ENCODE data around the gene PATL2.
A peak's percentile ranks its signal among the peaks of the same experiment; 100 is the strongest.

PATL2 gene

DNA sequence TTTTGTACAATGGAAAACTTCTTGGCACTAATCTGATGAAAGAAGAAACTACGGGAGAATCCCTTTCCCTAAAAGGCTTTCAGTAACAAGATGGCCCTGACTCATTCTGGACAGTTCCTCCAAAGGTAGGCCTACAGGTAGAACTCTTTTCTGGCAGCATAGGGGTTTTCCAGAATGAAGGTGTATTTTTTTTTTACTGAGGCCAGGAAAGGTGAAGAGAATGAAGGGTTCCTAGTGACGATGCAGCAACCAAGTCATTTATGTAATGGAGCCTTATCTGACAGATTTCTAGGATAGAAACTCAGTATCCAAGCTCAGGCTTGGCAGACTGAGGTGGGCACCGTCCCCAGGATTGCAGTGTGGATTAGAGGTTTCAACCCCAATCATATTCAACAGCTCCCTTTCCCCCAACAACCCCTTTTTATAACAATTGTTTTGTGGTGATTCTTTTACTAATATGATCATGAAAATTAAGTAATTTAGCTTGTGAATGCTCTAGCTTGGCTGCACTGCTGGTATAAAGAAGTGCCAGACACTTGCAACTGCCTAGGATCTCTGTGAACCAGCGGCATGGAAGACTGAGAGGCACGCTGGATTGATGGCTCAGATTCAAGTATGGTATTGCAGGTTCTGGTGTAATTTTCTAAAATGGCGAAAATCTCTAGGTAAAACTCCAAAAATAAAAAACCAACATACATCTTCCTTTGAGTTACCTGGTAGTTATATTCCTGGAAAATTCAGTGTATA lies 16.5 kb upstream of the PATL2 start:
- Histone ChIP-seq H3K23ac (ENCODE audit: low read depth, low read length, poor library complexity) (no peak overlapping the region), H4K91ac (ENCODE audit: low read depth, low read length, poor library complexity) (no peak overlapping the region), H3K4ac (ENCODE audit: low read length) (no peak overlapping the region), H2BK12ac (ENCODE audit: low read length) (no peak overlapping the region), H2BK5ac (ENCODE audit: low read length) (no peak overlapping the region), H2BK120ac (ENCODE audit: low read depth, low read length) (no peak overlapping the region), H3K79me1 (ENCODE audit: low read depth, low read length) (no peaks in the 10 kb centered on the region), H2AK5ac (ENCODE audit: low read depth, low read length) (no peak overlapping the region), H3K27me3 (ENCODE audit: control insufficient read depth in 3 of 3, insufficient read depth in 3 of 3, low read depth in 1 of 3, low read length in 3 of 3) (peaks cover 0 to 7% (median 2%) of the 10 kb centered on the region in 3 experiments), H3K9ac (ENCODE audit: low read depth, low read length, poor library complexity) (no peak overlapping the region), H3K18ac (ENCODE audit: low read length) (no peak overlapping the region), H3K4me3 (ENCODE audit: low read length in 2 of 2) (no peak overlapping the region), H4K8ac (ENCODE audit: low read depth, low read length) (no peak overlapping the region), H3K14ac (ENCODE audit: low read length) (no peak overlapping the region), H3K4me1 (ENCODE audit: control insufficient read depth in 2 of 2, insufficient read depth in 1 of 2, low read depth in 1 of 2, low read length in 2 of 2) (peaks cover 2 to 4% of the 10 kb centered on the region in 2 donors), H3K4me2 (ENCODE audit: insufficient read depth, low read length, poor library complexity, severe bottlenecking) (no peak overlapping the region), H2BK15ac (ENCODE audit: low read length) (no peak overlapping the region), H2AFZ (ENCODE audit: low read length) (no peak overlapping the region), H3K9me3 (replicated peaks in 1 of 2; ENCODE audit: control insufficient read depth in 2 of 2, insufficient read depth in 1 of 2, low read depth in 1 of 2, low read length in 2 of 2) (no peaks in the 10 kb centered on the region), H3K27ac (replicated peaks; ENCODE audit: low read length) (no peak overlapping the region), H3K36me3 (replicated peaks in 1 of 2; ENCODE audit: control insufficient read depth in 2 of 2, insufficient read depth in 2 of 2, low read length in 2 of 2) (peaks cover 0 to 14% of the 10 kb centered on the region in 2 donors)
- no peak for DNase-seq (ENCODE audit: low spot score)
- no CpG with 5 or more reads among the region's 6 CpGs for WGBS, 2 donors (ENCODE audit: extremely low coverage in 2 of 2, insufficient read length in 2 of 2, insufficient replicate concordance in 1 of 2)

DNA sequence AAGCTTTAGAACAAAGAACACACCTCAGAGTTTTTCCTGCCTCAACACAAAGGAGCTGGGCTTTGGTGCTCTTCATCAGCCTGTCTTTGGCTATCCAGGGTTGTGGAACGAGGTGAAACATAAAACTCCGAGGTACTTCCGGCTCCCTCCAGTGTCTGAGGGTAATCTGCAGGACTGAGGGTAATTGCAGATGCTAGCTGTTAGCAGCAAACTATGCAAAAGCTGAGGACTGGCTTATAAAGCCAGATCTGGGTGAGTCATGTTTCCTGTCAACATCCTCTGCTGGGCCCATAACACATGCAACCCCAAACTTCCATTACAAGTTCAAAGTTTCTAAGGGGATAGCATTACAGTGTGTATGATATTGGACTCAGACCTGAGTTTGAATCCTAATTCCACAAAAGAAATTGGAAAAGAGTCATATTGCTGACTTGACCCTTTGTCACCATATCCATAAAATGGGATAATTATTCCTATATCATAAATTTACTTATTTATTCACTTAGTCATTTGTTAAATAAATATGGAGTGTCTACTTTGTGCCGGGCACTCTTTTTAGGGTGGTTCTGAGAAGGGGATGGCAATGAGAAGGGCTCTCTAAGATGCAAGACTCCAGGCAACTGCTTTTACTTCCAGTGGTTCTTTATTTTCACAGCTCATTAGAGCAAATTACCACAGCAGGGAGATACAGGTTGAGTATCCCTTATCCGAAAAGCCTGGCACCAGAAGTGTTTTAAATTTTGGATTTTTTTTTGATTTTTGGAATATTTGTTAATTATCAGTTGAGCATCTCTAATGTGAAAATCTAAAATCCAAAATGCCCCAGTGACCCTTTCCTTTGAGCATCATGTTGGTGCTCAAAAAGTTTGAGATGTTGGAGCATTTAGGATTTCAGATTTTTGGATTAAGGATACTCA lies 15.7 kb upstream of the PATL2 start:
- no peak overlapping the region for H3K4me2 ChIP-seq (ENCODE audit: insufficient read depth, low read length, poor library complexity, severe bottlenecking)
- H3K23ac ChIP-seq (ENCODE audit: low read depth, low read length, poor library complexity): no peak overlapping the region
- H2BK5ac ChIP-seq (ENCODE audit: low read length): no peak overlapping the region
- H2BK120ac ChIP-seq (ENCODE audit: low read depth, low read length): no peak overlapping the region
- no peak overlapping the region for H3K9ac ChIP-seq (ENCODE audit: low read depth, low read length, poor library complexity)
- no peak overlapping the region for H4K8ac ChIP-seq (ENCODE audit: low read depth, low read length)
- peaks cover 0 to 7% (median 2%) of the 10 kb centered on the region in 3 experiments for H3K27me3 ChIP-seq (ENCODE audit: control insufficient read depth in 3 of 3, insufficient read depth in 3 of 3, low read depth in 1 of 3, low read length in 3 of 3)
- H3K27ac ChIP-seq (replicated peaks; ENCODE audit: low read length): no peak overlapping the region
- no peak overlapping the region for H3K4ac ChIP-seq (ENCODE audit: low read length)
- no peak overlapping the region for H4K91ac ChIP-seq (ENCODE audit: low read depth, low read length, poor library complexity)
- no peaks in the 10 kb centered on the region for H3K79me1 ChIP-seq (ENCODE audit: low read depth, low read length)
- H3K14ac ChIP-seq (ENCODE audit: low read length): no peak overlapping the region
- H3K18ac ChIP-seq (ENCODE audit: low read length): no peak overlapping the region
- no peak overlapping the region for H3K4me3 ChIP-seq (ENCODE audit: low read length in 2 of 2)
- peaks cover 2 to 4% of the 10 kb centered on the region in 2 donors for H3K4me1 ChIP-seq (ENCODE audit: control insufficient read depth in 2 of 2, insufficient read depth in 1 of 2, low read depth in 1 of 2, low read length in 2 of 2)
- H3K9me3 ChIP-seq (replicated peaks in 1 of 2; ENCODE audit: control insufficient read depth in 2 of 2, insufficient read depth in 1 of 2, low read depth in 1 of 2, low read length in 2 of 2): no peaks in the 10 kb centered on the region
- H2AK5ac ChIP-seq (ENCODE audit: low read depth, low read length): no peak overlapping the region
- DNase-seq (ENCODE audit: low spot score): no peak
- no peak overlapping the region for H2BK12ac ChIP-seq (ENCODE audit: low read length)
- peaks cover 0 to 6% of the 10 kb centered on the region in 2 donors for H3K36me3 ChIP-seq (replicated peaks in 1 of 2; ENCODE audit: control insufficient read depth in 2 of 2, insufficient read depth in 2 of 2, low read length in 2 of 2)
- peak overlapping the region; percentile 77 for H2AFZ ChIP-seq (ENCODE audit: low read length)
- H2BK15ac ChIP-seq (ENCODE audit: low read length): no peak overlapping the region
- WGBS, 2 donors (ENCODE audit: extremely low coverage in 2 of 2, insufficient read length in 2 of 2, insufficient replicate concordance in 1 of 2): no CpG with 5 or more reads among the region's 5 CpGs

DNA sequence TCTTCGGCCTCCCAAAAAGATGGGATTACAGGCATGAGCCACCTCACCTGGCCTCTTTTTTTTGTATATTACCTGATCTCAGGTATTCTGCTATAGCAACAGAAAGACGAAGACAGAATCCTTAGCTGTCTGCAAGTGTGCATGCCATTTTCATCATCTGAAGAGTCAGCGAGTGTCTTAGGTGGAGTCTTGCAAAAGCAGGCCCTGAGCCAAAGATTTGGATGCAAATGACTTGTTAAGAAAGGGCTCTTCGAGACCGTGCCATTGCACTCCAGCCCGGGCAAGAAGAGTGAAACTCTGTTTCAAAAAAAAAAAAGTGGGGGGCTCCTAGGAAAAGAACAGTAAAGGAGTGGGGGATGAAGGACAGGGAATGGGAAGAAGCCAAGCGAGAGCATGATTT lies 15.0 kb upstream of the PATL2 start:
- Histone ChIP-seq H3K14ac (ENCODE audit: low read length) (no peak overlapping the region), H3K27ac (replicated peaks; ENCODE audit: low read length) (no peak overlapping the region), H3K4me2 (ENCODE audit: insufficient read depth, low read length, poor library complexity, severe bottlenecking) (no peak overlapping the region), H3K79me1 (ENCODE audit: low read depth, low read length) (no peaks in the 10 kb centered on the region), H4K91ac (ENCODE audit: low read depth, low read length, poor library complexity) (no peak overlapping the region), H2AFZ (ENCODE audit: low read length) (peak overlapping the region; percentile 77), H3K4me3 (ENCODE audit: low read length in 2 of 2) (no peak overlapping the region), H3K9ac (ENCODE audit: low read depth, low read length, poor library complexity) (no peak overlapping the region), H3K4me1 (ENCODE audit: control insufficient read depth in 2 of 2, insufficient read depth in 1 of 2, low read depth in 1 of 2, low read length in 2 of 2) (peaks cover 2 to 4% of the 10 kb centered on the region in 2 donors), H2BK120ac (ENCODE audit: low read depth, low read length) (no peak overlapping the region), H3K23ac (ENCODE audit: low read depth, low read length, poor library complexity) (no peak overlapping the region), H3K18ac (ENCODE audit: low read length) (no peak overlapping the region), H4K8ac (ENCODE audit: low read depth, low read length) (no peak overlapping the region), H2BK5ac (ENCODE audit: low read length) (no peak overlapping the region), H3K27me3 (ENCODE audit: control insufficient read depth in 3 of 3, insufficient read depth in 3 of 3, low read depth in 1 of 3, low read length in 3 of 3) (peaks cover 0 to 7% (median 2%) of the 10 kb centered on the region in 3 experiments), H3K36me3 (replicated peaks in 1 of 2; ENCODE audit: control insufficient read depth in 2 of 2, insufficient read depth in 2 of 2, low read length in 2 of 2) (no peaks in the 10 kb centered on the region), H3K4ac (ENCODE audit: low read length) (no peak overlapping the region), H2BK15ac (ENCODE audit: low read length) (no peak overlapping the region), H3K9me3 (replicated peaks in 1 of 2; ENCODE audit: control insufficient read depth in 2 of 2, insufficient read depth in 1 of 2, low read depth in 1 of 2, low read length in 2 of 2) (no peaks in the 10 kb centered on the region), H2AK5ac (ENCODE audit: low read depth, low read length) (no peak overlapping the region), H2BK12ac (ENCODE audit: low read length) (no peak overlapping the region)
- WGBS, 2 donors (ENCODE audit: extremely low coverage in 2 of 2, insufficient read length in 2 of 2, insufficient replicate concordance in 1 of 2): no CpG with 5 or more reads among the region's 7 CpGs
- DNase-seq (ENCODE audit: low spot score): no peak

DNA sequence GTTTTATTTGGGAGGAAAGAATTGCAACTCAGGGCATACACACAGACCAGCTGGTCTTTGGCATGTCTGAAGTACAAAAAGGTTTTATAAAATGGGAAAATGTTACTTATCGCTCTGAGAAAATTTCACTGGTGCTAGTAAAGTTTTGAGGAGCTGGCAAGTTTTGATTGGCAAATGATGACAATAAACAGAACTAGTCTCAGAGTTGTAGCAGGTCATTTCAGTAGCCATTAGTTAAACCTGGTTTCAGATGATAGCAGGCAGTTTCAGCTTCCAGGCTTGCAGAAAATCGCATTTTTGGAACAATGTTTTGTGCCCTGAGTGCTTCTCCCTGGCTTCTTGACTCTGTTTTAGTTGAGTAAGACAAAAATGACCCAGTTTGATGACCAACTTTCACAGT lies 10.9 kb upstream of the PATL2 start:
- H3K4me1 ChIP-seq (ENCODE audit: control insufficient read depth in 2 of 2, insufficient read depth in 1 of 2, low read depth in 1 of 2, low read length in 2 of 2): peaks cover 0 to 4% of the 10 kb centered on the region in 2 donors
- H2BK12ac ChIP-seq (ENCODE audit: low read length): no peak overlapping the region
- no peaks in the 10 kb centered on the region for H3K79me1 ChIP-seq (ENCODE audit: low read depth, low read length)
- H3K27ac ChIP-seq (replicated peaks; ENCODE audit: low read length): no peak overlapping the region
- no peak overlapping the region for H3K4me2 ChIP-seq (ENCODE audit: insufficient read depth, low read length, poor library complexity, severe bottlenecking)
- H2BK15ac ChIP-seq (ENCODE audit: low read length): no peak overlapping the region
- H3K36me3 ChIP-seq (replicated peaks in 1 of 2; ENCODE audit: control insufficient read depth in 2 of 2, insufficient read depth in 2 of 2, low read length in 2 of 2): peaks cover 0 to 20% of the 10 kb centered on the region in 2 donors
- H3K23ac ChIP-seq (ENCODE audit: low read depth, low read length, poor library complexity): no peak overlapping the region
- no peak overlapping the region for H3K14ac ChIP-seq (ENCODE audit: low read length)
- H4K8ac ChIP-seq (ENCODE audit: low read depth, low read length): no peak overlapping the region
- no peak overlapping the region for H2BK120ac ChIP-seq (ENCODE audit: low read depth, low read length)
- WGBS, 2 donors (ENCODE audit: extremely low coverage in 2 of 2, insufficient read length in 2 of 2, insufficient replicate concordance in 1 of 2): no CpG with 5 or more reads among the region's 2 CpGs
- H3K27me3 ChIP-seq (ENCODE audit: control insufficient read depth in 3 of 3, insufficient read depth in 3 of 3, low read depth in 1 of 3, low read length in 3 of 3): no peaks in the 10 kb centered on the region
- no peak overlapping the region for H3K18ac ChIP-seq (ENCODE audit: low read length)
- no peak overlapping the region for H4K91ac ChIP-seq (ENCODE audit: low read depth, low read length, poor library complexity)
- H3K9ac ChIP-seq (ENCODE audit: low read depth, low read length, poor library complexity): no peak overlapping the region
- no peak overlapping the region for H3K4me3 ChIP-seq (ENCODE audit: low read length in 2 of 2)
- H2AK5ac ChIP-seq (ENCODE audit: low read depth, low read length): no peak overlapping the region
- DNase-seq (ENCODE audit: low spot score): no peak
- no peak overlapping the region for H2AFZ ChIP-seq (ENCODE audit: low read length)
- no peaks in the 10 kb centered on the region for H3K9me3 ChIP-seq (replicated peaks in 1 of 2; ENCODE audit: control insufficient read depth in 2 of 2, insufficient read depth in 1 of 2, low read depth in 1 of 2, low read length in 2 of 2)
- no peak overlapping the region for H3K4ac ChIP-seq (ENCODE audit: low read length)
- no peak overlapping the region for H2BK5ac ChIP-seq (ENCODE audit: low read length)

All from neuronal stem cell (in vitro differentiated cells).